ENCODE measurements around the gene CACNA1G.

CACNA1G gene

DNA sequence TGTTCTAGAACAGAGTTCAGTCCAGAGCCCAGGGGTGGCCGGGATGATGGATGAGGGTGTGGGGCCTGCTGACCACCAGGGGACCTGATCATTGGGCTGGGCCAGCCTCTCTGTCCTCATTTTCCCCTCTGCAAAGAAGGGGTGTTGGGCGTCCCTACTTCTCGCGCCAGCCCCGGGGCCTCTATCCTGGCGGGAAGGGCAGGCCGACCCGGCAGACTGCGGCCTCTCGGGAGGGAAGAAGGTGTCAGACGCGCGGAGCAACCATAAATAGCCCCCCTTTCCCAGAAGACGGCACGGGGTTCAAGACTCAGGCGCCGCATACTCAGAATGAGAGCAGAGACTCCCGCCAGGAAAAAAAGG, 2.0 kb upstream of the CACNA1G start:
- Mint-ChIP-seq H3K4me3 (peak overlapping the region; percentile 82 to 86), H3K27ac (no peak overlapping the region), H3K4me1 (ENCODE audit: low read depth in 2 of 2) (peaks cover 18 to 21% of the 10 kb centered on the region in 2 donors), H3K9me3 (no peaks in the 10 kb centered on the region), H3K27me3 (peaks cover 34 to 61% of the 10 kb centered on the region in 2 donors), H3K36me3 (ENCODE audit: insufficient read depth) (peaks cover 10% of the 10 kb centered on the region)
- no peak for ATAC-seq (replicated peaks)
- DNase-seq = no peak

DNA sequence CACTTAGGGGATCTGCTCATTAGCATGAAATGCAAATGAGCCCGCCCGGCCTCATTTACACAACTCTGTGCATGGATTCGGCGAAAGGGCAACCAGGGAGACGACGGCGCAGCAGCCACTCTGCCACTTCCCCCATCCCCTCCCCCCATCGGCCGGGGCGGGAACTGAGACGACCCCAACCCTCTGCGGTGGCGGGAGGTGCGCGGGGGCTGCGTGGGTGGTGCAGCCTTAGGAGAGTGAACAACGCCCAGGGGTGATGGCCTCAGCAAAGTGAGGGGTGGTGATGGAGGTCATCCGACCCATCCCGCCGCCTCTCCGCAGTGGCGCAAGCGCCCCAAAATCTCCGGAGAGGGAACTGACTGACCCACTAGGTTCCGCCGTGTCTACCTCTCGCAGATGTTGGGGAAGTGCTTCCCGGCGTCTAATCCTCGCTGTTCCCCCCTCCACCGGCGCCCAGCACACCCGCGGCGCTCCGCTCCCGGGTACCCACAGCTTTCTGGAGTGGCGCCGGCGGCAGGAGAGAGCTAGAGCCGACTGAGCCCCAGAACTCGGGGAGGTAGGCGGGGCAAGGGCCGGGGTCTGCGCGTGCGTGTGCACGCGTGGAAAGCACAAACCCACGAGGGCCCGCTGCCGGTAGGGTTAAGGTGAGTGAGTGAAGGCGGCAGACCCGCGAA, 1.4 kb upstream of the CACNA1G start:
- Mint-ChIP-seq H3K36me3 (ENCODE audit: insufficient read depth) (peaks cover 10% of the 10 kb centered on the region), H3K27ac (peak overlapping the region in 1 of 2 donors; percentile 49), H3K9me3 (no peaks in the 10 kb centered on the region), H3K4me1 (ENCODE audit: low read depth in 2 of 2) (peaks cover 18 to 21% of the 10 kb centered on the region in 2 donors), H3K27me3 (peaks cover 39 to 66% of the 10 kb centered on the region in 2 donors), H3K4me3 (peak overlapping the region; percentile 82 to 86)
- ATAC-seq (replicated peaks) = no peak
- DNase-seq = no peak

DNA sequence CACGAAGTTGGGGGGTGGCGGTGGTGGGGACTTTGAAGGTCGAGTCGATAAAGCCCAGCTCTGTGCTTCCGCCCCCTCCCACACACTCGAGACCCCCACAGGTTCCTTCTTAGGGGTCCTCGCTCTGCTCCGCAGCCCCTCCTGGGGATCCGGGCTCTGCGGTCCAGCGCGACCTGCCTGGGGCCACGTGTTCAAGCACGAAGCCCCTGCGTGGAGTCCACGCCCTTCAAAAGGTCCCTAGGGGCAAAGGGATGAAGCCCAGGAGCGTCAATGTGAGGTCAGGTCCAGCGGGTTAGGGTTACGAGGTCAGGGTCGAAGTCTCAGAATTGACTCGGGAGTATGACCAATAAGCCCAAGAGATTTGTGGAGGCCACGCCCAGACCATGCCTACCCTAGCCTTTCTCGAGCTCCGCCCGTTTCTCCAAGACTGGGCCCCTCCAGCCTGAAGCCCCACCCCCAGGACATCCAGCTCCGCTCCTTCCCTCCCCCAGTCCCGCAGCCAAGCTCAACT, 786 bp upstream of the CACNA1G start:
- DNase-seq = no peak
- peak; percentile 16 for ATAC-seq (replicated peaks)
- Mint-ChIP-seq H3K36me3 (ENCODE audit: insufficient read depth) (peaks cover 10% of the 10 kb centered on the region), H3K27me3 (peaks cover 46 to 72% of the 10 kb centered on the region in 2 donors), H3K27ac (peak overlapping the region in 1 of 2 donors; percentile 49), H3K4me3 (peak overlapping the region; percentile 82 to 86), H3K9me3 (no peaks in the 10 kb centered on the region), H3K4me1 (ENCODE audit: low read depth in 2 of 2) (peaks cover 18 to 21% of the 10 kb centered on the region in 2 donors)

DNA sequence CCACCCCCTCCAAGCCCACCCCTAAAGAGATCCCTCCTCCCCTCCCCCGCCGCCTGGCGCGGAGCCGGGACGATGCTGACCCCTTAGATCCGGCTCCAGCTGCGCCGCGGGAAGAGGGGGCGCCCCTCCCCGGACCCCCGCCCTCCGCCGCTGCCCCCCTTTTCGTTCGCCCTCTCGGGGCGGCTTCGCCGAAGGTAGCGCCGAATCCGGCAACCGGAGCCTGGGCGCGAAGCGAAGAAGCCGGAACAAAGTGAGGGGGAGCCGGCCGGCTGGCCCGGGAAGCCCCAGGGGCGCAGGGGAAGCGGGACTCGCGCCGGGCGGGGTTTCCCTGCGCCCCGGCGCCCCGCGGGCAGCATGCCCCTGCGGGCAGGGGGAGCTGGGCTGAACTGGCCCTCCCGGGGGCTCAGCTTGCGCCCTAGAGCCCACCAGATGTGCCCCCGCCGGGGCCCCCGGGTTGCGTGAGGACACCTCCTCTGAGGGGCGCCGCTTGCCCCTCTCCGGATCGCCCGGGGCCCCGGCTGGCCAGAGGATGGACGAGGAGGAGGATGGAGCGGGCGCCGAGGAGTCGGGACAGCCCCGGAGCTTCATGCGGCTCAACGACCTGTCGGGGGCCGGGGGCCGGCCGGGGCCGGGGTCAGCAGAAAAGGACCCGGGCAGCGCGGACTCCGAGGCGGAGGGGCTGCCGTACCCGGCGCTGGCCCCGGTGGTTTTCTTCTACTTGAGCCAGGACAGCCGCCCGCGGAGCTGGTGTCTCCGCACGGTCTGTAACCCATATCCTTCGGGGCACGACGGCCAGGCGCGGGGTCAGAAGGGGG, 623 bp downstream of the CACNA1G start:
- H3K36me3 Mint-ChIP-seq (ENCODE audit: insufficient read depth) = peaks cover 10% of the 10 kb centered on the region
- H3K27me3 Mint-ChIP-seq = peaks cover 60 to 86% of the 10 kb centered on the region in 2 donors
- peak in 1 of 3 experiments; percentile 16 for DNase-seq
- no peaks in the 10 kb centered on the region for H3K9me3 Mint-ChIP-seq
- no peak overlapping the region for H3K27ac Mint-ChIP-seq
- peaks cover 22 to 29% of the 10 kb centered on the region in 2 donors for H3K4me1 Mint-ChIP-seq (ENCODE audit: low read depth in 2 of 2)
- peak overlapping the region; percentile 82 to 86 for H3K4me3 Mint-ChIP-seq
- ATAC-seq (replicated peaks) = peak; percentile 25

DNA sequence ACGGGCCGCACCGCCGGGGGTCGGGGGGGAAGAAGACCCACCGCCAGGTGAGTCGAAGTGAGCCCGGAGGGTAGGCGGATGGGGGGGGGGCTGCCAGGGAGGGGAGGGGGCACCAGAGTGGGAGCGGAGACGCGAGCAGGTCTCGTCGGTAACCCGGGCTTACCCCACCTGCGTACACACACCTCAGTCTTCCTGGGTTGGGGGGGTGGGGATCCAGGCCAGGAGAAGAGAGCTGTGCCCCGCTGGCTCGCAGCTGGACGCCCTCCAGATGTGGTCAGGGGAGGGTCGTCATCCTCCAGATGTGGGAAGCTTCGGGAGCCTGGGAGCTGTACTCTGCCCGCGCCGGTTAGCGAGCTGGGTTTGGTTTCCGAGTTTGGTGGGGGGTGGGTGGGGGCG, 1.2 kb downstream of the CACNA1G start:
- Mint-ChIP-seq H3K4me3 (peak overlapping the region; percentile 82 to 86), H3K9me3 (no peaks in the 10 kb centered on the region), H3K4me1 (ENCODE audit: low read depth in 2 of 2) (peaks cover 22 to 29% of the 10 kb centered on the region in 2 donors), H3K27ac (no peak overlapping the region), H3K27me3 (peaks cover 66 to 87% of the 10 kb centered on the region in 2 donors), H3K36me3 (ENCODE audit: insufficient read depth) (peaks cover 10% of the 10 kb centered on the region)
- no peak for ATAC-seq (replicated peaks)
- no peak for DNase-seq

DNA sequence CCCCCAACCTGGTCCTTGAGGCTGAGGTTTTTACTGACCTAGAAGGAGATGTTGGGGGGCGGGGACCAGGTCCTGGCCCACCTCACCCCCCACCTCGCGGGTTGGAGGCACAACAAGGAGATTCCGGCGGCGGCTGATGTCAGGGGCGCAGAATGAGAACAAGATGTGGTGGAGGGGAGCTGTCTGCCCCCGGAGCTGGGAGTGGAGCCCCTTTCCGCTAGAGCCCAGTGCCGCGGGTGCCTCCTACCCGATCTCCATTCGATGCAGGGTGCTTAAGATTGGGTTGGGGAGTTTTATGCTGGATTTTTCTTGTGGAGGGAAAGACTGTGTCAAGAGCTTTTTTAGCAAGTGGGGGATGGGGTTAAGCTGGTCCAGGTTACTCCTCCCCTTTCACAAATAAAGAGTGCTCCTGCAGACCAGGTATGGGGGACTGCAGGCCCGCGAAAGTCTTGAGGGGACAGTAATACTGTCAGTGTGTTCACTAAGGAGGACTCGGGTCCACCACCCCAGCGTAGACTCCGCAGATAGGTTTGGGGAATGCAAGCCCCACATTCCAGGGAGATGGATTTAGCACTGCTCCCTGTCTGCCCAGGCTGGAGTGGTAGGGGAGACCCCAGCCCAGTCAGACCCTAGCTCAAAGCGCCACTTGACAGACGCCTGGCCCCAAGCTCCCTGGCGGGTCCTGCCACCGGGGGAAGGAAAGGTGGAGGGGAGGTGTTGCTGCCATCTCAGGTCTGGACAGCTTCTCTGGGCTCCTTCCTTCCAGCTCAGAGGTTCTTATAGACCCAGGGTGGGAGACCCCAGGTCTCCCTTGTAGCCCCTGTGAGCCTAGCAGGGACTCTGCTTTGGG, 2.0 kb downstream of the CACNA1G start:
- Mint-ChIP-seq H3K27ac (no peak overlapping the region), H3K4me3 (peak overlapping the region; percentile 65 to 86), H3K9me3 (no peaks in the 10 kb centered on the region), H3K36me3 (ENCODE audit: insufficient read depth) (peaks cover 10% of the 10 kb centered on the region), H3K4me1 (ENCODE audit: low read depth in 2 of 2) (peaks cover 22 to 29% of the 10 kb centered on the region in 2 donors), H3K27me3 (peaks cover 73 to 87% of the 10 kb centered on the region in 2 donors)
- ATAC-seq (replicated peaks) (peak; percentile 3), DNase-seq (peak in 1 of 3 experiments; percentile 31)

DNA sequence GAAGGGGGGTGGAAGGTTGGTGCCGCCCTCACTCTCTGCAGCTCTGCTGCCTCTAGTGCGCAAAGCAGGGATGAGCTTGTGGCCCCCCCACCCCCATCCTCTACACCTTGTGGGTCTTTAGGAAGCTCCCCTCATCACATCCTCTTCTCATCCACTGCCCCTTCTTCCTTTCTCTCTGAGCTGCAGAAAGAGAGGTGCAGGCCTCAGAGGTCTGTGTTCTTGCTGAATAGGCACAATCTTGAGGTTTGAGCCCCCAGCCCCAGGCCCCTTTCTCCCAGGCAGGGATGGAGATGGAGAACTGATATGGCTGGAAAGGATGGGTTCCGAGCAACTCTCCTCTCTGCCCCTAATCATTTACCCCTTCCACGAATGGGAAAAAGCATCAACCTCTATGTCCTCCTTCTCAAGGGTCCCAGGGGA, 2.6 kb downstream of the CACNA1G start:
- DNase-seq (no peak), ATAC-seq (replicated peaks) (no peak)
- Mint-ChIP-seq H3K27me3 (peaks cover 79 to 87% of the 10 kb centered on the region in 2 donors), H3K27ac (no peak overlapping the region), H3K9me3 (no peaks in the 10 kb centered on the region), H3K4me3 (no peak overlapping the region), H3K4me1 (ENCODE audit: low read depth in 2 of 2) (peaks cover 26 to 29% of the 10 kb centered on the region in 2 donors), H3K36me3 (ENCODE audit: insufficient read depth) (peaks cover 10% of the 10 kb centered on the region)

DNA sequence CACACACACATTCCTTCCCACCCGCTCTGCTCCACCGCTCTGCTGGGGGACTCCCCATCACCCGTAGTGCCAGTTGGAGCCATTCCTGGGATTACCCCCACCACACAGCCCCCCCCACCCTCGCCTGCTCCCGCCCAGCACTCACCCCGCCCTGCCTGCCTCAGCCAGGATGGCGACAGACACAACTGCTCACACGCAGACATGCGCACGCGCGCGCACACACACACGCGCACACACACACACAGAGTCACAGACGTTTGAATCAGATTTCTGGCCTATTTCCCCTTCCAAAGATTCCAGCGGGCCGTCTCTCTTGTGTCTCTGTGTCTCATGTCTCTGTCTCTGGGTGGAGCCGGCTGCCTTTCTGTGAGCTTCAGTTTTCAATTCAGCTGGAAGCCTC, 4.4 kb downstream of the CACNA1G start:
- Mint-ChIP-seq H3K27me3 (peaks cover 67 to 79% of the 10 kb centered on the region in 2 donors), H3K27ac (no peak overlapping the region), H3K4me1 (ENCODE audit: low read depth in 2 of 2) (peaks cover 17 to 18% of the 10 kb centered on the region in 2 donors), H3K36me3 (ENCODE audit: insufficient read depth) (peaks cover 2% of the 10 kb centered on the region), H3K4me3 (no peak overlapping the region), H3K9me3 (no peaks in the 10 kb centered on the region)
- DNase-seq (no peak), ATAC-seq (replicated peaks) (no peak)

DNA sequence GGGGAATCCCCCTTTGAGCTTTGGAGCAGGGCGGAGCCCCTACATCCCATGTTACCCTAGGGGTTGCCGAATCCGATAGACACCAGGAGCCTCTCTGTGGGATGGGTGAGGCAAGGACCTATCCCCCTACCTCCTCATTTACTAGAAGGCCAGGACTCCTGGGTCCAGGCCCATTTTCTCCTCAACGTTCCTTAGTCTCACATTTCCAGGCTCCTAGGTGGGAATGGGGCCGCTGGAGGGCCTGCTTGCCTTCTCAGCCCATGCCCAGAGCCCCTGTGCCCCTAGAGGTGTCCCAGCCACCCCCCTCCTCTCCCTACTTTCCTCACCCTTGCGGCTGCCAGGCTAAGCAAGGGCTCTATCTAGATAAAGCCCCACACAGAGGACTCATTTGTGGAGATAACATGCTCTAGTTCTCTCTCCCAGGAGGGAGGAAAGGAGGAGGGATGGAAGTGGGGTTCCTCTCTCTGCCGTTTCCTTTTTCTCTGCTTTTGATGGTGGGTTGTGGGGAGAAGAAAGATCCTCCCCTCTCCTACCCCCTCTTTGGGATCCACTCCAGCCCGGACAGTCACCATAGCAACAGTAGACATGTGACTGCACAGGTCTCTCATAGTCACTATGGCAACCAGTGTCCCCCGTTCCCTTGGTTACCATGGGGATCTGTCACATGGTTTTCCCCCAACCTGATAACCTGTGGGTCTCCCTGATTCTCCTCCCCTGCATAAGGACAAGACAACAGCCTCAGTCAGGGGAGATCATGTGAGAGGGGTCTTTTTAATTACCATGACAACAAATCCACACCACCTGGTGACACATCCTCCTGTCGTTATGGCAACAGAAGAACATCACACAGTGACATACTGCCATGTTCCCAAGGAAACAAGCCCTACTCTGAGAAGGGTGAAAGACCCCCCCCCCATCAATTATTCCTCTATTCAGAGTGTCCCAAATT, 5.2 kb downstream of the CACNA1G start:
- Mint-ChIP-seq H3K4me3 (no peak overlapping the region), H3K4me1 (ENCODE audit: low read depth in 2 of 2) (peaks cover 14% of the 10 kb centered on the region in 2 donors), H3K9me3 (no peaks in the 10 kb centered on the region), H3K27me3 (peaks cover 65 to 81% of the 10 kb centered on the region in 2 donors), H3K36me3 (ENCODE audit: insufficient read depth) (peaks cover 2% of the 10 kb centered on the region), H3K27ac (peak overlapping the region; percentile 38 to 66)
- DNase-seq = peak in 1 of 3 experiments; percentile 15
- ATAC-seq (replicated peaks) = peak; percentile 55

DNA sequence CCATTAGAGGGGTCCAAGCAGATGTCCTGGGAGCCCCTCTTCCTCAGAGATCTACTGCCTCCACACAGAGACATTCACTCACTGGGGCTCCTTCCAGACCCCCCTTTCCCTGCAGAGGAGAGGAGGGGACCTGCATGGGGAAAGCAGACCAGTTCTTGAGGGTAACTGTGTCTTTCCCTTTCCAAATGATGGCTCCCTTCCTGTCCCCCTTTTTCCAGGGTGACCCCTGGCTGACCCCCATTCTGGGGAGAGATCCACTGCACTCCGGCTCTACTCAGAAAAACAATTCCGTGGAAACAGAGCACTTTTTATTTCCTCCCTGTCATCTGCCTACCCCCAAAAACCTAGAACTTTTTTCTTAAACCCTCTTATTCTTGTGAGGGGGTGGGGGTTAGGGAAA, 6.4 kb downstream of the CACNA1G start:
- no peak overlapping the region for H3K4me3 Mint-ChIP-seq
- ATAC-seq (replicated peaks) (no peak), DNase-seq (no peak)
- H3K9me3 Mint-ChIP-seq = no peaks in the 10 kb centered on the region
- H3K27ac Mint-ChIP-seq = peak overlapping the region in 1 of 2 donors; percentile 66
- H3K4me1 Mint-ChIP-seq (ENCODE audit: low read depth in 2 of 2) = peaks cover 14% of the 10 kb centered on the region in 2 donors
- peaks cover 75 to 91% of the 10 kb centered on the region in 2 donors for H3K27me3 Mint-ChIP-seq
- H3K36me3 Mint-ChIP-seq (ENCODE audit: insufficient read depth) = peaks cover 2% of the 10 kb centered on the region

DNA sequence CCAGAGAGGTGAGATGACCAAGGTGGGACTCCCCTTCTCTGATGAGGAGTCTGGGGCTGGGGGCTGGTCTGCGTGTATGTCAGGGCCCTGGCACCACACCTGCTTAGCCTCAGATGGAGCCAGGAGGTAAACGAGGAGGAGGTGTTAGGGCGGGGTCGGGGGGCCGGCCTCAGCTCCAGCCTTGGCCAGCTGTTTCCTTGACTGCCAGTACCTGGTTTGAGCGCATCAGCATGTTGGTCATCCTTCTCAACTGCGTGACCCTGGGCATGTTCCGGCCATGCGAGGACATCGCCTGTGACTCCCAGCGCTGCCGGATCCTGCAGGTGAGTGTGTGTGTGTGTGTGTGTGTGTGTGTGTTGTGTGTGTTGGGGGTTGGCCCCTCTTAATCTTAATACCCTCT, 8.1 kb downstream of the CACNA1G start:
- peaks cover 8% of the 10 kb centered on the region in 2 donors for H3K4me1 Mint-ChIP-seq (ENCODE audit: low read depth in 2 of 2)
- ATAC-seq (replicated peaks) (no peak), DNase-seq (no peak)
- no peak overlapping the region for H3K4me3 Mint-ChIP-seq
- no peak overlapping the region for H3K27ac Mint-ChIP-seq
- peaks cover 68 to 83% of the 10 kb centered on the region in 2 donors for H3K27me3 Mint-ChIP-seq
- H3K36me3 Mint-ChIP-seq (ENCODE audit: insufficient read depth) = no peaks in the 10 kb centered on the region
- no peaks in the 10 kb centered on the region for H3K9me3 Mint-ChIP-seq

DNA sequence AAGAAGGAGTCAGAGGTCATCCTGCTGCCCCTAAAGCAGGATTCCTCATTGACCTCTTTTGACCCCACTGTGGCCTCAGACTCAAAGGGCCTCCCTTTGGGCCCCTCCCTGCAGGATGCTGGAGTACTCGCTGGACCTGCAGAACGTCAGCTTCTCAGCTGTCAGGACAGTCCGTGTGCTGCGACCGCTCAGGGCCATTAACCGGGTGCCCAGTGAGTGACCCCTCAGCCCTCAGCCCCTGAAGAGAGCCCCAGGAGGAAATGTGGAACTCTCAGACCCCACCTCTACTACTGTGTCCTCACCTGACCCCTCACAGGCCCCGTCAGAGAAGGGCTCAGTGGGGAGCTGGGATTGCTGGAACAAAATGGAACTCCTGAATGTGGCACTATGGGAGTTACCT, 9.1 kb downstream of the CACNA1G start:
- Mint-ChIP-seq H3K4me3 (no peak overlapping the region), H3K27me3 (peaks cover 59 to 82% of the 10 kb centered on the region in 2 donors), H3K9me3 (no peaks in the 10 kb centered on the region), H3K27ac (no peak overlapping the region), H3K4me1 (ENCODE audit: low read depth in 2 of 2) (peaks cover 8% of the 10 kb centered on the region in 2 donors), H3K36me3 (ENCODE audit: insufficient read depth) (no peaks in the 10 kb centered on the region)
- DNase-seq = no peak
- no peak for ATAC-seq (replicated peaks)
